ENCODE data around the gene COPS7A. TPM values are rescaled to one million over a fixed set of nuclear protein-coding genes. Genes with fewer than 3 reads are reported as not detected.

COPS7A gene
- total RNA-seq, 1 experiment from 2014 or later = 34.2 TPM

DNA sequence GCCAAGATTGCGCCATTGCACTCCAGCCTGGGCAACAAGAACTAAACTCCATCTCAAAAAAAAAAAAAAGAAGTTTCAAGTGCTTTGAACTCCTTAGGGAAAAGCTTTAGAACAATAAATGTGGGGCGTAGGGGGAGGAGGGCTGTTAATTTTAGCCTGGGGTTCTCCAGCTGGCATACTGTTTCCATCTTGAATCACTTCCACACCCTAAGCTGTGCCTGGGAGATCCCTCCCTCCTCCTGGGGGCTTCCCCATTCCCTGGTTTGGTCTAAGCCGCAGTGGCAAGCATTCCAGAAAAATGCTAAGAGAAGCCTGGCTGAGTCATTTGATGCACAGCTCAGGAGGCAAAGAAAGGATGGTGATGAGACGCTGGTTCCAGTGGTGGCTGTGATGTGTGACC lies 32.4 kb upstream of the COPS7A start:
- Histone ChIP-seq H2AFZ (ENCODE audit: low read length) (no peak overlapping the region), H3K27me3 (ENCODE audit: insufficient read depth, low read length) (no peaks in the 10 kb centered on the region), H3K79me1 (ENCODE audit: insufficient read depth, low read depth, low read length, poor library complexity, severe bottlenecking) (peaks cover 3% of the 10 kb centered on the region), H3K14ac (ENCODE audit: insufficient read depth, low read length) (no peak overlapping the region), H3K4ac (ENCODE audit: low read depth, low read length) (no peak overlapping the region), H3T11ph (ENCODE audit: low read length) (no peak overlapping the region), H3K23ac (ENCODE audit: insufficient read length, low read depth, low read length) (no peak overlapping the region), H2BK120ac (ENCODE audit: low read depth, low read length, poor library complexity, severe bottlenecking) (no peak overlapping the region), H2BK5ac (ENCODE audit: insufficient read length, low read length) (no peak overlapping the region), H2BK15ac (ENCODE audit: low read depth, low read length) (no peak overlapping the region), H3K4me2 (ENCODE audit: insufficient read depth, insufficient read length, low read length) (no peak overlapping the region), H4K20me1 (ENCODE audit: control insufficient read depth, insufficient read depth, insufficient read length) (no peaks in the 10 kb centered on the region), H2AK5ac (ENCODE audit: insufficient read length, low read length) (no peak overlapping the region), H2BK12ac (ENCODE audit: insufficient read length, low read depth, low read length) (no peak overlapping the region), H4K8ac (replicated peaks; ENCODE audit: insufficient read length, low read depth, low read length) (no peak overlapping the region), H3K23me2 (ENCODE audit: insufficient read length, low read depth, low read length, poor library complexity, severe bottlenecking) (peaks cover 8% of the 10 kb centered on the region), H3K27ac (ENCODE audit: insufficient read length, low read depth, low read length) (no peak overlapping the region), H2BK20ac (ENCODE audit: low read depth, low read length, poor library complexity, severe bottlenecking) (no peak overlapping the region), H3K4me1 (ENCODE audit: insufficient read depth, low read length) (no peaks in the 10 kb centered on the region), H4K5ac (ENCODE audit: insufficient read length, low read depth, low read length) (no peak overlapping the region), H3K18ac (ENCODE audit: insufficient read length, low read depth, low read length) (no peak overlapping the region), H4K91ac (ENCODE audit: insufficient read length, low read depth, low read length) (no peak overlapping the region), H3K9me3 (ENCODE audit: control insufficient read depth, low read depth, low read length) (no peaks in the 10 kb centered on the region), H3K79me2 (ENCODE audit: insufficient read depth, low read length) (peaks cover 19% of the 10 kb centered on the region; the same call in 1 of the 2 replicates), H3K9ac (ENCODE audit: extremely low read depth, insufficient read length, low read length) (no peak overlapping the region), H3K56ac (ENCODE audit: insufficient read length, low read depth, low read length) (no peak overlapping the region)
- Mint-ChIP-seq H3K27ac (no peak overlapping the region), H3K9me3 (no peaks in the 10 kb centered on the region), H3K4me3 (no peak overlapping the region; a peak in 2 of 5 replicates), H3K4me1 (peaks cover 14 to 25% of the 10 kb centered on the region in 2 experiments), H3K27me3 (ENCODE audit: low read depth) (peaks cover 7% of the 10 kb centered on the region), H3K36me3 (ENCODE audit: insufficient read depth in 1 of 3, low read depth in 3 of 3) (peaks cover 5 to 21% (median 6%) of the 10 kb centered on the region in 3 experiments; a peak in 6 of 7 replicates)
- WGBS (ENCODE audit: extremely low coverage, insufficient read length, low lambda C conversion rate) = no CpG with 5 or more reads among the region's 4 CpGs
- no peak for DNase-seq
- TF ChIP-seq, protein P1, sequence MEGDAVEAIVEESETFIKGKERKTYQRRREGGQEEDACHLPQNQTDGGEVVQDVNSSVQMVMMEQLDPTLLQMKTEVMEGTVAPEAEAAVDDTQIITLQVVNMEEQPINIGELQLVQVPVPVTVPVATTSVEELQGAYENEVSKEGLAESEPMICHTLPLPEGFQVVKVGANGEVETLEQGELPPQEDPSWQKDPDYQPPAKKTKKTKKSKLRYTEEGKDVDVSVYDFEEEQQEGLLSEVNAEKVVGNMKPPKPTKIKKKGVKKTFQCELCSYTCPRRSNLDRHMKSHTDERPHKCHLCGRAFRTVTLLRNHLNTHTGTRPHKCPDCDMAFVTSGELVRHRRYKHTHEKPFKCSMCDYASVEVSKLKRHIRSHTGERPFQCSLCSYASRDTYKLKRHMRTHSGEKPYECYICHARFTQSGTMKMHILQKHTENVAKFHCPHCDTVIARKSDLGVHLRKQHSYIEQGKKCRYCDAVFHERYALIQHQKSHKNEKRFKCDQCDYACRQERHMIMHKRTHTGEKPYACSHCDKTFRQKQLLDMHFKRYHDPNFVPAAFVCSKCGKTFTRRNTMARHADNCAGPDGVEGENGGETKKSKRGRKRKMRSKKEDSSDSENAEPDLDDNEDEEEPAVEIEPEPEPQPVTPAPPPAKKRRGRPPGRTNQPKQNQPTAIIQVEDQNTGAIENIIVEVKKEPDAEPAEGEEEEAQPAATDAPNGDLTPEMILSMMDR (conservative IDR thresholded peaks at IDR 0.05) = no peak
